Measurements from ENCODE around the gene UMAD1. TPM values are rescaled to one million over a fixed set of nuclear protein-coding genes. Genes with fewer than 3 reads are reported as not detected.

The UMAD1 gene
- total and polyA plus RNA-seq, 8 donors: 12.7 to 20.2 (median 15.0) TPM

DNA sequence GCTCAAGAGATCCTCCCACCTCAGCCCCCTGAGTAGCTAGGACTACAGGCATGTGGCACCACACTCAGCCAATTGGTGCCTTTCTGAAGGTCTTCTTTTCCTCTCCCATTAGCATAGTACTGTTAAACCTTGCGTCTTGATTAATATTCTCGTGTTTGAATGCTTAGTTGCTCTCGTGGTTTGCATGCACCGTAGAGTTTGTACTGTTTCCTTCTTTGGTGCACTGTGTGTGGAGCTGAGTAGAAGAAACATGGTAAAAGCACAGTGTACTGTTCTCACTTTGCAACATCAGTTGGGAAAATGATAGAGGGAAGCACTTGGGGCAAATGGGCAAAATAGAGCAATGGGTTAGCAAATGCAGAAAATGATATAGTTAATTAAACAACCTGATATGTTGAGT lies 105.4 kb downstream of the UMAD1 start:
- TF ChIP-seq, protein P1, sequence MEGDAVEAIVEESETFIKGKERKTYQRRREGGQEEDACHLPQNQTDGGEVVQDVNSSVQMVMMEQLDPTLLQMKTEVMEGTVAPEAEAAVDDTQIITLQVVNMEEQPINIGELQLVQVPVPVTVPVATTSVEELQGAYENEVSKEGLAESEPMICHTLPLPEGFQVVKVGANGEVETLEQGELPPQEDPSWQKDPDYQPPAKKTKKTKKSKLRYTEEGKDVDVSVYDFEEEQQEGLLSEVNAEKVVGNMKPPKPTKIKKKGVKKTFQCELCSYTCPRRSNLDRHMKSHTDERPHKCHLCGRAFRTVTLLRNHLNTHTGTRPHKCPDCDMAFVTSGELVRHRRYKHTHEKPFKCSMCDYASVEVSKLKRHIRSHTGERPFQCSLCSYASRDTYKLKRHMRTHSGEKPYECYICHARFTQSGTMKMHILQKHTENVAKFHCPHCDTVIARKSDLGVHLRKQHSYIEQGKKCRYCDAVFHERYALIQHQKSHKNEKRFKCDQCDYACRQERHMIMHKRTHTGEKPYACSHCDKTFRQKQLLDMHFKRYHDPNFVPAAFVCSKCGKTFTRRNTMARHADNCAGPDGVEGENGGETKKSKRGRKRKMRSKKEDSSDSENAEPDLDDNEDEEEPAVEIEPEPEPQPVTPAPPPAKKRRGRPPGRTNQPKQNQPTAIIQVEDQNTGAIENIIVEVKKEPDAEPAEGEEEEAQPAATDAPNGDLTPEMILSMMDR (IDR thresholded peaks at IDR 0.05): no peak
- no peak for ATAC-seq
- Histone ChIP-seq H3K9me3 (no peaks in the 10 kb centered on the region), H3K4me3 (no peak overlapping the region), H3K27me3 (no peaks in the 10 kb centered on the region), H3K27ac (no peak overlapping the region), H3K36me3 (no peaks in the 10 kb centered on the region), H3K4me1 (no peaks in the 10 kb centered on the region)
- intact Hi-C loops (cut with DNase I): no loop called here
- DNase-seq: no peak

DNA sequence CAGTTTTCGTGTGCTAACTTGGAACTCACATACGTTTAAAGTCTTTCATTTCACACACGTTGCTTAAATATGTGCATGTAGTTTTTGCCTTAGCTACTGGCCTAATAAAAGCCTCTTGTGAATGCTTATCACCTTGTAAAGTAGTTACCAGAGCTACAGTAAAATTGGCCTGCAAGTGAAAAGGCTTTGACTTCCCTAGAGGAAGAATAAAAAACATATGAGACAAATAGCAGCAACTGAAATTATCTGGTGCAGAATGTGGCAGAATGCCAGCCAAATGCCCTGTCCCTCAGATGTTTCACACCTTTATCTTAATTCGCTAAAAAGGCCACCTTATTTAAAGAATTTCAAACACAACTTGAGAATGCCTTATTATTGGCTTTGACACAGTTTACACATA lies 105.9 kb downstream of the UMAD1 start:
- no peaks in the 10 kb centered on the region for H3K36me3 ChIP-seq
- ATAC-seq (peak; percentile 33), DNase-seq (no peak)
- H3K4me3 ChIP-seq: no peak overlapping the region
- H3K9me3 ChIP-seq: no peaks in the 10 kb centered on the region
- no peaks in the 10 kb centered on the region for H3K27me3 ChIP-seq
- no peaks in the 10 kb centered on the region for H3K4me1 ChIP-seq
- intact Hi-C loops (cut with DNase I): no loop called here
- H3K27ac ChIP-seq: no peak overlapping the region
- TF ChIP-seq, protein P1 (IDR thresholded peaks at IDR 0.05): no peak

DNA sequence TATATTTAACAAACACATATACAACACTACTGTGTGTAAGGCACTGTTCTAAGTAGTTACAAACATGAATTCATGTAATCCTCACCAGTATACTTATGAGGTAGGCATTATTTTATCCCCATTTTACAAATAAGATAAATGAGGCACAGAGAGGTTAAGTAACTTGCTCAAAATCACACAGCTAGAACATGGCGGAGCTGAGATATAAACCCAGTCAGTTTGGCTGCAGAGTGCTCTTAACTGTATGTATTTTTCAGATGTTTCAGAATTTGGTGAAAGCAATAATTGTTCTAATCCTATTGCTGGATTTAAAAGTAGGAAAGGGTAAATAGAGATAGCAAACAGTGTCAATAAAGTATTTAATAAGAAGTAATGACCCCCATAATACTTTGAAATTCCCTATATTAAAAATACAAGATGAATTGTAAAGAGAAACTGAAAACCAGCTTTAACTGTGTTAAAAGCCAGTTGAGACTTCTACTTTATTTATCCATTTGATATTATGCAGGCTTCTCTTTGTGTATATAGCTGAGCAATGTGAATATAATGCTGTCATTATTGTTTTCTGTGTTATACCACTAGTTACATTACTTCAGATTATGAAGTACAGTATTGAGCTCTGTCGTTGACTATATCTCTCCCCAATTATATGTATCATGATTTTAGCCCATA lies 110.2 kb downstream of the UMAD1 start:
- intact Hi-C loops (cut with DNase I): no loop called here
- Histone ChIP-seq H3K36me3 (no peaks in the 10 kb centered on the region), H3K4me3 (no peak overlapping the region), H3K27me3 (no peaks in the 10 kb centered on the region), H3K9me3 (peaks cover 0 to 4% of the 10 kb centered on the region in 2 donors), H3K27ac (no peak overlapping the region), H3K4me1 (no peaks in the 10 kb centered on the region)
- DNase-seq: no peak
- no peak for ATAC-seq
- TF ChIP-seq, protein P1 (IDR thresholded peaks at IDR 0.05): no peak

DNA sequence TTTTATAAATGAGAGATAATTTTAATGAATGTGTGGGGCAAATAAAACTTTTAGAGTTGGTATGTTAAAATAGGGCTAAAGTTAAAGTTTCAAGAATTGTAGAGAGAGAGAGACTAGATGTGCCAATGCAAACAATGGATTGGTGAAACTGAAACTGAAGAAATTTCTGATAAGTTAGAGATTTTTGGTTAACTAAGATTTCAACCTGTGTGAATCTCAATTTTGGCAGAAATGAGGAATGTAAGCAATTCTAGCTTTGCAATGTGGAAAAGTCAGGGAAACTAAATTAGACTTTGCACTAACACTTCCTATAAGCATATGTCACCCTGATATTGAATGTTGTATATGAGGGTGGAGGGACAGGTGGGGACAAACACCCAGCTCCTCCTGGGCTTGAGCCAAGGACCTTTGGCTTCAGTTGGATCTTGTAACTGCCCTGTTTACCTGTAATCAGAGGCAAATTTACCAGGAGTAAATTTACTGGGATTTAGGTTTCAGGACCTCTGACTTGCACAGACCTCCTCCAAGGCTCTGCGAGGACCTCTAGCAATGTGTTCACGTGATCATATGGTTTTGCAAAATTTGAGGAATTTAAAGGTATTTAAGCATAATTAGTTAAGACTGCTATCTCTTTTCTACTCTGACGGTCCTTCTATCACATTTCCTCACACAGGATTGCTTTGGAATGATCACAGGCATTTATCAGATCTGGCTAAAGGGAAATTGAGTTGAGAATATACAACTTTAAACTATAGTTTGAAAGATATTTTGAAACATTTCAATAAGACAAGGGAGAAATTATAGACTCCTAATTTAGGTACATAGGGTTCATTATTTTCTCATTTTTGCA lies 110.9 kb downstream of the UMAD1 start:
- intact Hi-C loops (cut with DNase I): no loop called here
- H3K4me1 ChIP-seq: no peaks in the 10 kb centered on the region
- H3K36me3 ChIP-seq: no peaks in the 10 kb centered on the region
- ATAC-seq: no peak
- peaks cover 0 to 4% of the 10 kb centered on the region in 2 donors for H3K9me3 ChIP-seq
- TF ChIP-seq, protein P1 (IDR thresholded peaks at IDR 0.05): no peak
- no peak for DNase-seq
- H3K27ac ChIP-seq: no peak overlapping the region
- no peak overlapping the region for H3K4me3 ChIP-seq
- H3K27me3 ChIP-seq: no peaks in the 10 kb centered on the region

DNA sequence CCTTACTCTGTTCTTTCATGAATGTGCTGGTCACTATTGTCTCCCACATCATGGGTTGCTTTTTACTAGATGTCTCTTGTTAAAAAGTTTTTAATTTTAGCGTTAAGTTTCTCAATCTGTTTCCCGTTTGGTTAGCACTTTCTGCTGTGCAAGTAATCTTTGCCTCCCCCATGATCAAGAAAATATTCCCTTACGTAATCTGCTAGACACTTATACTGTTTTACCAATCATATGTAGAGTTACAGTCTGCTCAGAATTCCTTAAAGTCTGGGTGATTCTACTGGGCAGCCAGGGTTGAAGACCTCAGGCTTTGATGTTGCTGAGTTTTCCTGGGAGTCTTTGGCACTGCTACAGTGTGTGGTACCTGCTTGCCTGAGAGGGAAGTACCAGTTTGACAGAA lies 116.0 kb downstream of the UMAD1 start:
- H3K4me3 ChIP-seq: no peak overlapping the region
- no peak for ATAC-seq
- no peaks in the 10 kb centered on the region for H3K36me3 ChIP-seq
- no peak overlapping the region for H3K27ac ChIP-seq
- H3K9me3 ChIP-seq: peaks cover 0 to 4% of the 10 kb centered on the region in 2 donors
- intact Hi-C loops (cut with DNase I): no loop called here
- H3K27me3 ChIP-seq: no peaks in the 10 kb centered on the region
- no peak for DNase-seq
- H3K4me1 ChIP-seq: peaks cover 2 to 6% of the 10 kb centered on the region in 2 donors
- TF ChIP-seq, protein P1 (IDR thresholded peaks at IDR 0.05): no peak
